ENCODE data around the gene SUPT3H. TPM values are rescaled to one million over a fixed set of nuclear protein-coding genes. Genes with fewer than 3 reads are reported as not detected.
"Not testable (repeated sequence)": the region's sequence is repeated elsewhere in the genome, so short reads cannot be mapped to it uniquely, and the experiment has no call there.

SUPT3H gene
- polyA plus RNA-seq, 1 donor, result 12.0 TPM

DNA sequence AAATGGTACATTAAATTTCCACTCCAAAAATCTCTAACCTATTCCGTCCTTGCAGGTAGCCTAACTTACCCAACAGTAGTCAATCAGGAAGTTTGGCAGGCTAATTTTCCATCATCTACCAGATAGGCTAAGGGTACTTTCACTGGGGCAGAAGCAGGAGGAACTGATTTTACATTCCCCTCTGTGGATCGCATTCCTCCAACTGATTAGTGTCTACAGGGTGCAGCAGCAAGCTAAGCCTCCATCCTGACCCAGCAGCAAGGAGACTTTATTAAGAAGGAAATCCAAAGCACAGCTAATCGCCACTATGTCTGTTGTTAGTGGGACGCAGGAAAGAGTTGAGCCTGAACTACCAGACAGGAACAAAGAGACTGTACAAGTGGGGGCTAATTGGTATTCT is 192.8 kb downstream of the SUPT3H start:
- no peak overlapping the region for H3K4me3 ChIP-seq (ENCODE audit: low read length)
- no peaks in the 10 kb centered on the region for H3K36me3 ChIP-seq (ENCODE audit: control insufficient read depth, insufficient read depth, low read length)
- H3K27ac ChIP-seq (ENCODE audit: low read length), result no peak overlapping the region
- WGBS (ENCODE audit: insufficient coverage, low lambda C conversion rate), result no CpG with 5 or more reads among the region's 4 CpGs
- H3K27me3 ChIP-seq (ENCODE audit: control insufficient read depth, insufficient read depth, low read length), result no peaks in the 10 kb centered on the region
- no peaks in the 10 kb centered on the region for H3K4me1 ChIP-seq (ENCODE audit: control insufficient read depth, insufficient read depth, low read length)
- no peaks in the 10 kb centered on the region for H3K9me3 ChIP-seq (ENCODE audit: control insufficient read depth, low read depth, low read length)
- DNase-seq, result no peak

GRCh38 chr6:45184040-45184439 is 193.7 kb downstream of the SUPT3H start:
- no peaks in the 10 kb centered on the region for H3K4me1 ChIP-seq (ENCODE audit: control insufficient read depth, insufficient read depth, low read length)
- H3K36me3 ChIP-seq (ENCODE audit: control insufficient read depth, insufficient read depth, low read length), result no peaks in the 10 kb centered on the region
- H3K27me3 ChIP-seq (ENCODE audit: control insufficient read depth, insufficient read depth, low read length), result no peaks in the 10 kb centered on the region
- H3K9me3 ChIP-seq (ENCODE audit: control insufficient read depth, low read depth, low read length), result no peaks in the 10 kb centered on the region
- no peak for DNase-seq
- H3K4me3 ChIP-seq (ENCODE audit: low read length), result no peak overlapping the region
- no peak overlapping the region for H3K27ac ChIP-seq (ENCODE audit: low read length)
- WGBS (ENCODE audit: insufficient coverage, low lambda C conversion rate), result 84% methylated on average over 2 of the region's 4 CpGs

DNA sequence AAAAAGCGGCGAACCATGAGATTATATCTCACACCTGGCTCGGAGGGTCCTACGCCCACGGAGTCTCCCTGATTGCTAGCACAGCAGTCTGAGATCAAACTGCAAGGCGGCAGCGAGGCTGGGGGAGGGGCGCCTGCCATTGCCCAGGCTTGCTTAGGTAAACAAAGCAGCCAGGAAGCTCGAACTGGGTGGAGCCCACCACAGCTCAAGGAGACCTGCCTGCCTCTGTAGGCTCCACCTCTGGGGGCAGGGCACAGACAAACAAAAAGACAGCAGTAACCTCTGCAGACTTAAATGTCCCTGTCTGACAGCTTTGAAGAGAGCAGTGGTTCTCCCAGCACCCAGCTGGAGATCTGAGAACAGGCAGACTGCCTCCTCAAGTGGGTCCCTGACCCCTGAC is 201.4 kb downstream of the SUPT3H start:
- DNase-seq; H3K27ac ChIP-seq (ENCODE audit: low read length); H3K36me3 ChIP-seq (ENCODE audit: control insufficient read depth, insufficient read depth, low read length); H3K4me1 ChIP-seq (ENCODE audit: control insufficient read depth, insufficient read depth, low read length); H3K9me3 ChIP-seq (ENCODE audit: control insufficient read depth, low read depth, low read length); H3K4me3 ChIP-seq (ENCODE audit: low read length); H3K27me3 ChIP-seq (ENCODE audit: control insufficient read depth, insufficient read depth, low read length): not testable (repeated sequence)
- WGBS (ENCODE audit: insufficient coverage, low lambda C conversion rate), result no CpG with 5 or more reads among the region's 9 CpGs

DNA sequence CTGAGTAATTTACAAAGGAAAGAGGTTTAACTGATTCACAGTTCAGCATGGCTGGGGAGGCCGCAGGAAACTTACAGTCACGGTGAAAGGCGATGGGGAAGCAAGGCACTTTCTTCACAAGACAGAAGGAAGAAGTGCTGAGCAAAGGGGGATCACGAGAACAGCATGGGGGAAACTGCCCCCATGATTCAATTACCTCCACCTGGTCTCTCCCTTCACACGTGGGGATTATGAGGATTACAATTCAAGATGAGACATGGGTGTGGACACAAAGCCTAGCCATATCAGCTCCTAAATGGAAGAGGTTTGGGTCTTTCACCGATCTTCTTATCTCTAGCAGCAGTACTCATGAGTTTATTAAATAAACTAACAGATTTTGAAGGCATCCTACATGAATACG is 202.5 kb downstream of the SUPT3H start:
- WGBS (ENCODE audit: insufficient coverage, low lambda C conversion rate), result 100% methylated on average over 2 of the region's 7 CpGs
- H3K4me3 ChIP-seq (ENCODE audit: low read length), result no peak overlapping the region
- no peak for DNase-seq
- H3K27ac ChIP-seq (ENCODE audit: low read length), result no peak overlapping the region
- H3K27me3 ChIP-seq (ENCODE audit: control insufficient read depth, insufficient read depth, low read length), result no peaks in the 10 kb centered on the region
- H3K4me1 ChIP-seq (ENCODE audit: control insufficient read depth, insufficient read depth, low read length), result no peaks in the 10 kb centered on the region
- no peaks in the 10 kb centered on the region for H3K9me3 ChIP-seq (ENCODE audit: control insufficient read depth, low read depth, low read length)
- no peaks in the 10 kb centered on the region for H3K36me3 ChIP-seq (ENCODE audit: control insufficient read depth, insufficient read depth, low read length)

- H3K27me3 ChIP-seq (ENCODE audit: control insufficient read depth, insufficient read depth, low read length), result no peaks in the 10 kb centered on the region
- 71% methylated on average over 1 of the region's 3 CpGs for WGBS (ENCODE audit: insufficient coverage, low lambda C conversion rate)
- no peak for DNase-seq
Observed at GRCh38 chr6:45174045-45174444, 203.7 kb downstream of the SUPT3H start.

GRCh38 chr6:45171380-45171779 is 206.4 kb downstream of the SUPT3H start:
- H3K4me1 ChIP-seq (ENCODE audit: control insufficient read depth, insufficient read depth, low read length), result no peaks in the 10 kb centered on the region
- H3K4me3 ChIP-seq (ENCODE audit: low read length), result no peak overlapping the region
- no peaks in the 10 kb centered on the region for H3K9me3 ChIP-seq (ENCODE audit: control insufficient read depth, low read depth, low read length)
- WGBS (ENCODE audit: insufficient coverage, low lambda C conversion rate), result no CpG with 5 or more reads among the region's 1 CpG
- no peak overlapping the region for H3K27ac ChIP-seq (ENCODE audit: low read length)
- no peak for DNase-seq
- no peaks in the 10 kb centered on the region for H3K27me3 ChIP-seq (ENCODE audit: control insufficient read depth, insufficient read depth, low read length)
- no peaks in the 10 kb centered on the region for H3K36me3 ChIP-seq (ENCODE audit: control insufficient read depth, insufficient read depth, low read length)

More at GRCh38 chr6:45174045-45174444, 203.7 kb downstream of the SUPT3H start:
- no peaks in the 10 kb centered on the region for H3K36me3 ChIP-seq (ENCODE audit: control insufficient read depth, insufficient read depth, low read length)
- no peaks in the 10 kb centered on the region for H3K4me1 ChIP-seq (ENCODE audit: control insufficient read depth, insufficient read depth, low read length)
- no peak overlapping the region for H3K27ac ChIP-seq (ENCODE audit: low read length)
- no peak overlapping the region for H3K4me3 ChIP-seq (ENCODE audit: low read length)
- H3K9me3 ChIP-seq (ENCODE audit: control insufficient read depth, low read depth, low read length), result no peaks in the 10 kb centered on the region

- 100% methylated on average over 1 of the region's 2 CpGs for WGBS (ENCODE audit: insufficient coverage, low lambda C conversion rate)
- H3K36me3 ChIP-seq (ENCODE audit: control insufficient read depth, insufficient read depth, low read length), result no peaks in the 10 kb centered on the region
- no peaks in the 10 kb centered on the region for H3K9me3 ChIP-seq (ENCODE audit: control insufficient read depth, low read depth, low read length)
- no peak overlapping the region for H3K4me3 ChIP-seq (ENCODE audit: low read length)
- H3K4me1 ChIP-seq (ENCODE audit: control insufficient read depth, insufficient read depth, low read length), result no peaks in the 10 kb centered on the region
- H3K27me3 ChIP-seq (ENCODE audit: control insufficient read depth, insufficient read depth, low read length), result no peaks in the 10 kb centered on the region
- DNase-seq, result no peak
- no peak overlapping the region for H3K27ac ChIP-seq (ENCODE audit: low read length)
Observed at GRCh38 chr6:45170309-45170708, 207.4 kb downstream of the SUPT3H start.

DNA sequence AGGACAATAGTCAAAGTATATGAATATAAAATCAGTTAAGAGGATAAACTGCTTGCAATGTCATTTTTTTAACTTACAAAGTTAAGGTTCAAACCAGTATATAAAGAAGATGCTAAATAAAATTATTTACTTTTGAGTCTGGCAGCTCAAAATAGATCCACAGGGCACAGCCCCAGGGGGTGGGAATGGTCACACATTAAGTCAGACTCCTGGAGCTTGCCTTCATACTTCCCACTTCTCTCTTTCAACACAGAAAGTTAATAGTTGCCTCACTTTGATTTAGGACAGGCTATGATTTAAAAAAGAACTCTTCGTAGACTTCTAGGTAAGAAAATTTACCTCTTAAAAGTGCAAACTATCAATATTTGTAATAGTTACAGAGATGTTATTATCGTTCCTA is 207.9 kb downstream of the SUPT3H start:
- H3K36me3 ChIP-seq (ENCODE audit: control insufficient read depth, insufficient read depth, low read length), result no peaks in the 10 kb centered on the region
- no peaks in the 10 kb centered on the region for H3K4me1 ChIP-seq (ENCODE audit: control insufficient read depth, insufficient read depth, low read length)
- no peaks in the 10 kb centered on the region for H3K9me3 ChIP-seq (ENCODE audit: control insufficient read depth, low read depth, low read length)
- DNase-seq, result no peak
- H3K4me3 ChIP-seq (ENCODE audit: low read length), result no peak overlapping the region
- 100% methylated on average over 1 of the region's 2 CpGs for WGBS (ENCODE audit: insufficient coverage, low lambda C conversion rate)
- no peaks in the 10 kb centered on the region for H3K27me3 ChIP-seq (ENCODE audit: control insufficient read depth, insufficient read depth, low read length)
- H3K27ac ChIP-seq (ENCODE audit: low read length), result no peak overlapping the region

DNA sequence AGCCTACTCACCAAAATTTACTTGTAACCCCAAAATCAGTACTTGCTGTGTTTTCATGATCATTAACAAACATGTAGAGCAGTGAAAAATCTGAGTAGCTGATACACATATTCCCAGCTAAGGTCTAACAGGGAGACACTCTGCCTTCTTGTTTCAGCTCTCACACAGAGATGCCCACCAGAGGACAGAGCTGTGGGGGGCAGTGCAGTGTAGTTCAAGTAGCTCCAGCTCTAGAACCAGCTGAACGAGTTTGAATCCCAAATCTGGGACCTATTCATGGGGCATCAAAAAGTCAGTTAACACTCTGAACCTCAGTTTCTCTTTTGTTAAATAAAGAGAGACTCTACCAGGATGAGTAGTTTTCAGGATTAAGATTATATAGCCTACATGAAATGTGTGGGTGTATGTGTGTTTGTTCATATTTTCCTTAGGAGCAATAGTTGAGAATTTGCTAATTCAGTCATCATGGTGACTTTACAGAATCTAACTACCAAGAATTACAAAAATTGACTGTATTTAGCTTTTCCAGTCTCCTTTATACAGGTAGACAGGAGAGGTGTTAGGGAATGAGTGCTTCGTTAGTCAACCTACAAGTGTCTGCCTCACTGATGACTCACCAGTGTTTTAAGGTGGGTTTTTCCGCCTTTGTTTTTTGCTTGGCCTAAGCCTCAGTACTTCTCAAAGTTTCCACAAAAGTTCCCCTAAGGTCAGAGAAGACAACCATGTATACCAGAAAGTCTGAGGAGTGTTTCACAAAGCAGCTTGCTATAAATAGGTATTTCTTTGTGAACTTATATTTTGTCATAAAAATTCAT is 213.6 kb downstream of the SUPT3H start:
- H3K36me3 ChIP-seq (ENCODE audit: control insufficient read depth, insufficient read depth, low read length), result no peaks in the 10 kb centered on the region

DNA sequence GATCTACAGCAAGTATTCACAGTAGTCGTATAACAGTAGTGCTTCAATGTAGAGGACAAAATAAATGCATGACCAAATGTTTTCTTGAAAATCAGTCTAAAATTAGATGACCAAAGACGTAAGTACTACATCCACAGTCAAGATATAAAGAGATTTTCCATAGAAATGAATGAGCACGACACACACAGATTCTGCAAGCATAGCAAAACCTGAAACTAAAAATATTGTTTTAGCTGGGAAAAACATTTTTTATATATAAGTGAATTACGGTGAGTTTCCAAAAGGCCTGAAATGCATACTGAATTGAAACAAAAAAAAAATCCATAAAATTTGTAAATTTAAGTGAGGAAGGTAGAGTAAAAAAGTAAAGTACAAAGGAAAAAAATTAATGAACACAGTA is 217.4 kb downstream of the SUPT3H start:
- H3K27me3 ChIP-seq (ENCODE audit: control insufficient read depth, insufficient read depth, low read length), result no peaks in the 10 kb centered on the region
- 100% methylated on average over 2 of the region's 4 CpGs for WGBS (ENCODE audit: insufficient coverage, low lambda C conversion rate)
- H3K27ac ChIP-seq (ENCODE audit: low read length), result no peak overlapping the region
- H3K9me3 ChIP-seq (ENCODE audit: control insufficient read depth, low read depth, low read length), result no peaks in the 10 kb centered on the region
- no peak overlapping the region for H3K4me3 ChIP-seq (ENCODE audit: low read length)
- H3K4me1 ChIP-seq (ENCODE audit: control insufficient read depth, insufficient read depth, low read length), result no peaks in the 10 kb centered on the region
- H3K36me3 ChIP-seq (ENCODE audit: control insufficient read depth, insufficient read depth, low read length), result no peaks in the 10 kb centered on the region
- no peak for DNase-seq

More for the DNA sequence above, 213.6 kb downstream of the SUPT3H start:
- H3K4me3 ChIP-seq (ENCODE audit: low read length), result no peak overlapping the region
- no peaks in the 10 kb centered on the region for H3K4me1 ChIP-seq (ENCODE audit: control insufficient read depth, insufficient read depth, low read length)
- WGBS (ENCODE audit: insufficient coverage, low lambda C conversion rate), result no CpG with 5 or more reads among the region's 3 CpGs
- no peak overlapping the region for H3K27ac ChIP-seq (ENCODE audit: low read length)
- no peak for DNase-seq
- no peaks in the 10 kb centered on the region for H3K9me3 ChIP-seq (ENCODE audit: control insufficient read depth, low read depth, low read length)
- H3K27me3 ChIP-seq (ENCODE audit: control insufficient read depth, insufficient read depth, low read length), result no peaks in the 10 kb centered on the region

GRCh38 chr6:45156075-45156474 is 221.7 kb downstream of the SUPT3H start:
- Histone ChIP-seq H3K27ac (ENCODE audit: low read length) (no peak overlapping the region), H3K4me3 (ENCODE audit: low read length) (no peak overlapping the region), H3K4me1 (ENCODE audit: control insufficient read depth, insufficient read depth, low read length) (no peaks in the 10 kb centered on the region), H3K27me3 (ENCODE audit: control insufficient read depth, insufficient read depth, low read length) (no peaks in the 10 kb centered on the region), H3K36me3 (ENCODE audit: control insufficient read depth, insufficient read depth, low read length) (no peaks in the 10 kb centered on the region), H3K9me3 (ENCODE audit: control insufficient read depth, low read depth, low read length) (no peaks in the 10 kb centered on the region)
- WGBS (ENCODE audit: insufficient coverage, low lambda C conversion rate), result 86% methylated on average over 1 of the region's 2 CpGs
- peak in 1 of 2 donors; percentile 13 for DNase-seq

Measured in large intestine (tissue), 3 donors.